GM21717 (cell line): Measurements from ENCODE around the gene PEX1.
"Not testable (repeated sequence)": the region's sequence is repeated elsewhere in the genome, so short reads cannot be mapped to it uniquely, and the experiment has no call there.

Experiments used
- ATAC-seq: cut with Tn5 transposase; IDR thresholded peaks from one replicate; pipeline ENCODE4 v1.9.1; 2021; ENCODE audit warnings: mild to moderate bottlenecking, moderate library complexity; ENCODE audit not compliant: unreplicated experiment

Gene PEX1

GRCh38 chr7:92506363-92506762 lies 22.0 kb downstream of the PEX1 start:
- ATAC-seq = no peak

GRCh38 chr7:92504563-92504962 lies 23.8 kb downstream of the PEX1 start:
- ATAC-seq = no peak

DNA sequence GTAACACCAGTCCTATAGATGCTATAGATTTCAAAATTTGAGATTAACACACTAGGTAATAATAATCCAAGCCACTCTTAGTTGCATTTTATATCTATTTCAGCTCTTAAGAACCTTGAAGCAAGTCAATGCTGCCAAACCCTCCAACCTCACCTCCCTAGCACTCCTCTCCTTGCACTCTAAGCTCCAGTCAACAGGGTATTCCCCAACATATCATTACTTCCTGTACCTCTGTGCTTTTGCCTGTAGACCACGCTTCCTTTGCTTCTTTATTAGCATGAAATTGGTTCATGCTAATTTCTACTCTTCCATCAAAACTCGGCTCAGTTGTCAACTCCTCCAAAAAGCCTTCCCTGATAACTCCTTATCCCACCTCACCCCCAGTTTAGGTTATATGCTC lies 24.6 kb downstream of the PEX1 start:
- ATAC-seq = no peak

GRCh38 chr7:92498557-92498956 lies 29.8 kb downstream of the PEX1 start:
- ATAC-seq = no peak

DNA sequence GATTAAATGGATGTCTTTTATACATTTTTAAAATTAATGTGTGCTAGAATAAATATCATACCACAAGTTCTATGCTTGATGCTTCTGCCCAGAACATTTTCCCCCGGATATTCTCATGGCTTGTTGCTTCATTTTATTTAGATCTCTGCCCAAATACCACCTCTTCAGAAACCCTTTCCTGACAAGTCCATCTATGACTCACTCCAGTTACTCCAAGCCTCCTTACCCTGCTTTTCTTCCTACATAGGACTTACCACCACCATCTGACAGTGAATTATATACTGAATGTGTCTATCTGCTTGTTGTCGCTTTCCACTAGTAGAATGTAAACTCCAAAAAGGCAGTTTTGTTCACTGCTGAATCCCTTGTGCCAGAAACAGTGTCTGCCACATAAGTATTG lies 31.4 kb downstream of the PEX1 start:
- ATAC-seq = no peak

DNA sequence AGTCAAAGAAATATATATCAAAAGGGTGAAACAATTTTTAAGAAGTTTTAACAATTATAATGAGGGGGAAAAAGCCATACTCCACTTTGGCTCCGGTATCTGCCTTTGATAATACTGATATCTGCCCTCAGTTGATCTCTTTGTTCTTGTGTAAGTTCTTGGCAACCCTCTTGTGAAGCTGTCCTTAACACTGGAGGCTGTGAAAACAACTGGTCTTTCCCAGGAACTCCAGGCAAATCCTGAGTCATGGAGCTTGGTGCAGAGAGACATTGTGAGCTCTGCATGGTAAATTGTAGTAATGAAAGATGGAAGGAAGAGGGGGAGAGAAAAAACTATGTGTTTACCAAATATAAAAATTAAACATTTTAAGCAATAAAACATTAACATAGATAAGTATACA lies 38.7 kb downstream of the PEX1 start:
- ATAC-seq = no peak

DNA sequence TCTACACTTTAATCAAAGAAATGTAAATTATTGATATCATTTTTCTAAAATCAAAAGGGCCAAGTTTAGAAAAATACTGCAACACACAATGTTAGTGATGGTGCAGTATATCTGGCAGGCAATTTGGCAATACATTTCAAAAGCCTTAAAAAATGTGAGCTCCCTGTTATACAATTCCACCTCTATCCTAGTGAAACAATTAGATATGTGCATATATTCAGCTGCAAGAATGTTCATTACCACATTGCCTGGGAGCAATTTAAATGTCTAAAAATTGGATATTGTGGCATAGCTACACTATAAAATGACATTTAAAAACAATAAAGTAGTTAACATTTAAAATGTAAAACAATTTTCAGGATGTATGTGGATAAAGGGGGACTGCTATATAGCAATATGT lies 40.5 kb downstream of the PEX1 start:
- ATAC-seq = no peak

DNA sequence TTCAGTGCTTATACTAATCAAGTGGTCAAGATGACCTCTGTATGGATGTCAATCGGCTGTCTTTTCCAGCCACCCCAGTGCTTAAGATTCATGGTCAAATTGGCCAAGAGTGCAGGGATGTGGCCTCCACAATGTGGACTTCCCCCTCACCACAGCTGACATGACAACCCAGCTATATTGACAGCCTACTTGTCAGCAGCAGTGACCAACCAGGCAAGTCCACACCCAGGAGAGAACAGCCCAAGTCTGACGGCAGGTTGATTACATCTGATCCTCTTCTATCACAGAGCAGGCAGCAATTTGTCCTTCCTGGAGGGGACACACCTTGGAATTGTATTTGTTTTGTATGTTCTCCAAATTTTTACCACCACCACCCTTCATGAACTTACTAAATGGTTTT lies 42.3 kb downstream of the PEX1 start:
- ATAC-seq = no peak

GRCh38 chr7:92485267-92485892 lies 42.9 kb downstream of the PEX1 start:
- no peak for ATAC-seq

DNA sequence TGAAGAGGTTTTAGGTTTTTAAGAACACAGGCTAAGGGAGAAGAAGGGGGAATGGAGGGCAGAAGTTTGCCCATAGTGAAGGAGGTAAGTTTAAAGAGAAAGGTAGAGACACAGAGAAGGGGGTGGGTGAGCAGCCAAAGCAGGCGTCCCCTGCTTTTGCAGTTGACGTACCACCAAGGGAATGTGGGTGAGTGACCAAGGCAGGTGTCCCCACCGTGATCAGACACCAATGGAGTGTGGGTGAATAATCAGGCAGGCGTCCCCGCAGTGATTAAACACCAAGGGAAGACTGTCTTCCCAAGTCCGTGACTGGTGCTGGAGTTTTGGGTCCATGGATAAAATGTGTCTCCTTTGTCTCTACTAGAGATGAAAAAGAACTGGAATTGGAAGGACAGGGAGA lies 44.1 kb downstream of the PEX1 start:
- not testable (repeated sequence) for ATAC-seq

DNA sequence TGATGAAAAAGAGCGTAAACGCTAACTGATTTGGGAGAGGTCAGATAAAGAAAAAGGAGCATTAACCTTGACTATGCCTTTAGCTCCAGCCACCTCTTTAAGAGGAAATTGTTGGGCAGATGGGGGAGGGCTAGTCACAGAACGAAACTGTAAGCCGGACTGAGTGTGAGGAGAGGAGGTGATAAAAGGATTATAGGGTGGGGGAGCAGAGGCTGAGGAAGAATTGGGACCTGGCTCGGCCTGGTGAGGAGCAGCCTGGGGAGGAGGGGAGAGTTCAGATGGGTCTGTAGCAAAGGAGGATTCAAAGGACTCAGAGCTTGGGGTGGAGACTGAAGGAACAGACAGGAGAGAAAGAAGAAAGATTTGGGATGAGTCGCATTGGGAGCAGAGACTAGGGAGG lies 44.7 kb downstream of the PEX1 start:
- not testable (repeated sequence) for ATAC-seq

- not testable (repeated sequence) for ATAC-seq
These were observed 49.2 kb downstream of the PEX1 start for GRCh38 chr7:92479146-92479545.

GRCh38 chr7:92478711-92479110 lies 49.6 kb downstream of the PEX1 start:
- no peak for ATAC-seq

DNA sequence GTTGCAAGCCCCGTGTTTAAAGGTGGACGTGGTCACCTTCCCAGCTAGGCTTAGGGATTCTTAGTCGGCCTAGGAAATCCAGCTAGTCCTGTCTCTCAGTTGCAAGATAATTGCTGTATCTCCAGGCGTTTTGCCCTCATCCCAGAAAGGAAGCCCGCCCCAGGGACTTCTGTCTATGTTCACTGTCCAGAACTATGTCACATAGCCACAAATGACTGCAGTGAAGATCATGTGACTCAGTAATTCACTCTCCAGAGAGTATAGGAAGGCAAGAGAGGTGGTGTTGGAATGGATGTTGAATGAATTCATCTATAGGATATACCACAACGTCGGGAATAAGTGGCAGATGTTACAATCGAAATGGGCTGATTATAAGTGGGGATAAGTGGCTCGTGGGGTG lies 50.2 kb downstream of the PEX1 start:
- no peak for ATAC-seq

DNA sequence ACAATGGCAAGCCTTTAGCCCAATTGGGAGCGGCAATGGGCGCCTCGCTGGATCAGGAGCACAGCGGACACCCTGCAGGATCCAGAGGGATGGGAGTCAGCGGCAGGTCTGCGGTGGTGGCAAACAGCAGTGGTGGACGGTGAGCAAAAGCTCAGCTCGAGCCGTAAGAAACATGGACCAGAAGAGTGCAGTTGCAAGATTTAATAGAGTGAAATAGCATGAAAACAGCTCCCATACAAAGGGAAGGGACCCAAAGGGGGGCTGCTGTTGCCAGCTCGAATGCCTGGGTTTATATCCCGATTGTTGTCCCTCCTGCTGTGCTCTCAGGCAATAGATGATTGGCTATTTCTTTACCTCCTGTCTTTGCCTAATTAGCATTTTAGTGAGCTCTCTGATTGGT lies 50.6 kb downstream of the PEX1 start, which contains the start of gene ERVW-1:
Gene ERVW-1, minus strand, starts transcription at position 266 of the 400 bp plus-strand sequence. CDS start 7,565 bp downstream, outside the sequence.
- not testable (repeated sequence) for ATAC-seq

DNA sequence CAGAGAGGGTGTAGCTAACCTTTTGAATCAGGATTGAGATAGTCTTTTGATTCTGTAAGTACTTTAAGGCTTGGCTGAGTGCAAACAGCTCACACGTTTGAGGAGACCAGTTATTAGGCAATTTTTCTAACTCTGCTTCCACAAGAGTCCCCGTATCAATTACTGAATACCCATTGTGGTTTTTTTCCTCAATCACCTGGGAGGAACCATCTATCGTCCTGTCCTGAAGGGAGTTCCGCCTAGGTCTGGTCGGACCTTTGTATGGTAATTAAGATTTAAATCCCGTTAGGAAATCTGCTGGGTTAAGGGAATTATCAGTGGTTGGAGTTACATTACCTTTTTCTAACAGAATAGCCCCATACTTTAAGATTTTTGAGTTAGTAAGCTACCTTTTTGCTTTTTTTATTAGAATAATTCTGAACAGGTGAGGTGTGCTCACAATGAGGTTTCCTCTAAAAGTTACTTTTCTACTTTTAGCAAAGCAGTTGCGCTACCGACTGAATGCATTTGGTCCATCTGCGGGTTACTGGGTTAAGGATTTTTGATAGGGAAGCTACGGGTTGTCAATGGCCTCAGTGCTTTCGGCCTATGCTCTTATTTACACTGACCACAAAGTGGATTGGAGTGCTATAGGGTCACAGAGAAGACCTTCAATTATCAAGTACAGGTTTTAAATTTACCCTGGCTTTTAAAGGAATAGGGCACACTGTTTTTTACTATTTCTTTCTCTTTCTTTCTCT lies 52.3 kb downstream of the PEX1 start:
- not testable (repeated sequence) for ATAC-seq

DNA sequence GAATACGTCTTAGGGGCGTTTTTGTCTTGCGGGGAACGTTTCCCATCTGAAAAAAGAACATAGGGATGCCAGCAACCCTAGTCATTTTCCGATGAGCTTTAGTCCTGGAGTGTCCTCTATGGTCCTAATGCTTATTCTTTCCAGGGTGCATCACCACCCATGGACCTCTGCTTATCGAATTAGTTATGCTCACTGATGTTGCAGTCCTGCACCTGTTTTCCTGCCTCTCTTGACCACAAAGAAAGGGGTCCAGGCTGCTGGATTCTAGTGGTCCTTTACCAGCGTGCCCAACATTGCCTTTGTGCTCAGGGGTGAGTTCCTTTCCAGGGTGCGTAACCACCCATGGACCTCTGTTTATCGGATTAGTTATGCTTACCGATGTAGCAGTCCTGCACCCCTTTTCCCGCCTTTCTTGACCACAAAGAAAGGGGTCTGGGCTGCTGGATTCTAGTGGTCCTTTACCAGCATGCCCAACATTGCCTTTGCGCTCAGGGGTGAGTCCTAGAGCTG lies 53.0 kb downstream of the PEX1 start:
- ATAC-seq = not testable (repeated sequence)

GRCh38 chr7:92473989-92474388 lies 54.3 kb downstream of the PEX1 start:
- not testable (repeated sequence) for ATAC-seq

- ATAC-seq = not testable (repeated sequence)
These were observed 59.7 kb downstream of the PEX1 start for GRCh38 chr7:92468589-92468988.

- ATAC-seq = no peak
These were observed 61.6 kb downstream of the PEX1 start for GRCh38 chr7:92466682-92467081.

DNA sequence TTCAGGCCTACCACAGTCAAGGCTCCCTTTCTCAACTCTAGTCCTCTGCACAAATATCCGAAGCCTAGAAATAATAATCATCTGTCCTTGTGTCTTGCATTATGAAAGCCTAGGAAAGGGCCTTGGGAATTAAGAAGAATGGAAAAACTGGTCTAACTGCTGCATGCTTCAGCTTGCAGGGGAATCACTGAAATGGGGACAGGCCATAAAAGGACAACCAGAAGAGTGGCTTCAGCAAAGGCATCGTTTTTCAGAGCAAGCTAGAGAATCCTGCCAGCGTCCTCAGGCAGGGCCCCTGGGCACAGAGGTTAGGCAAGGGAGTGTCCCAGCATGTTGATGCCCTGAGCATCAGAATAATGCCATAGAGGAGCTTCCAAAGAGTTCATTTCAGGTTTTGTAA lies 63.8 kb downstream of the PEX1 start:
- no peak for ATAC-seq

DNA sequence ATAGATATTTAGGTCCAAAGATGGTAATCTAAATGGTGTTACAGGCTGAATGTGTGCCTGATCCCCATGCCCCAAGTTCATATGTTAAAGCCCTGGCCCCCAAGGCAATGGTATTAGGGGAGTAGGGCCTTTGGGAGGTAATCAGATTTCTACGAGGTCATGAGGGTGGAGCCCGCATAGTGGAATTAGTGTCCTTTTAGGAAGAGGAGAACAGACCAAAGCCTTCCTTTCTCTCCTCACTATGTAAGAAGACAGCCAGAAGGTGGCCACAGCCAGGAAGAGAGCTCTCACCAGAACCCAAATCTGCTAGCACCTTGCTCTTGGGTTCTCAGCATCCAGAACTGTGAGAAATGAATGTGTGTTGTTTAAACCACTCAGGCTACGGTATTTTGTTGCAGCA lies 65.8 kb downstream of the PEX1 start:
- no peak for ATAC-seq
